GM23338 (cell line): ENCODE results near the gene CENPB. TPM values are rescaled to one million over a fixed set of nuclear protein-coding genes. Genes with fewer than 3 reads are reported as not detected.

ENCODE experiments used
- ATAC-seq: fragments of 200-7000 bp; cut with Tn5 transposase; 3 replicates; pipeline ENCODE4 v1.9.1; 2020
- DNase-seq: peaks from one replicate; pipeline ENCODE4 v3.0.0-alpha.2; 2015; ENCODE audit warnings: low spot score
- H2AFZ ChIP-seq: fragments of 200-600 bp; sonication (generic); 2 replicates; pipeline ENCODE4 v1.8.0; 2016; ENCODE audit warnings: antibody characterized with exemption, mild to moderate bottlenecking, moderate library complexity
- H3F3A ChIP-seq: fragments of 200-600 bp; sonication (generic); replicated peaks from 2 replicates; pipeline ENCODE4 v1.8.0; 2017; ENCODE audit warnings: antibody characterized with exemption, mixed run types, low read depth
- H3K27ac ChIP-seq: fragments of 200-600 bp; sonication (generic); 2 replicates; pipeline ENCODE4 v1.6.1; 2016; ENCODE audit warnings: low read depth
- H3K27me3 ChIP-seq: fragments of 200-600 bp; sonication (generic); 2 replicates; pipeline ENCODE4 v1.8.0; 2016; ENCODE audit warnings: mild to moderate bottlenecking, mixed run types, moderate library complexity; ENCODE audit not compliant: insufficient read depth
- H3K36me3 ChIP-seq: fragments of 200-600 bp; sonication (generic); 2 replicates; pipeline ENCODE4 v1.8.0; 2016; ENCODE audit warnings: mild to moderate bottlenecking; ENCODE audit not compliant: insufficient read depth
- H3K4me1 ChIP-seq: fragments of 200-600 bp; sonication (generic); 2 replicates; pipeline ENCODE4 v1.8.0; 2016; ENCODE audit warnings: mild to moderate bottlenecking, moderate library complexity; ENCODE audit not compliant: insufficient read depth
- H3K4me2 ChIP-seq: fragments of 200-600 bp; sonication (generic); 2 replicates; pipeline ENCODE4 v1.7.1; 2017; ENCODE audit warnings: mixed run types
- H3K4me3 ChIP-seq: fragments of 200-600 bp; sonication (generic); 2 replicates; pipeline ENCODE4 v1.6.1; 2016; ENCODE audit warnings: mixed run types
- H3K79me2 ChIP-seq: fragments of 200-600 bp; sonication (generic); replicated peaks from 2 replicates; pipeline ENCODE4 v1.8.0; 2017; ENCODE audit warnings: mild to moderate bottlenecking; ENCODE audit not compliant: insufficient read depth
- H3K9me2 ChIP-seq: fragments of 200-600 bp; sonication (generic); 2 replicates; pipeline ENCODE4 v1.8.0; 2017; ENCODE audit not compliant: insufficient read depth
- H4K20me1 ChIP-seq: fragments of 200-600 bp; sonication (generic); replicated peaks from 2 replicates; pipeline ENCODE4 v1.8.0; 2017; ENCODE audit warnings: mild to moderate bottlenecking; ENCODE audit not compliant: insufficient read depth
- H3K27ac Mint-ChIP-seq: 2 replicates; pipeline ENCODE4 v1.8.0; 2020; ENCODE audit warnings: inconsistent platforms, mild to moderate bottlenecking, moderate library complexity, mixed read lengths
- H3K27me3 Mint-ChIP-seq: 3 replicates; pipeline ENCODE4 v1.8.0; 2022; ENCODE audit warnings: low read depth, mild to moderate bottlenecking, moderate library complexity, mixed read lengths, inconsistent platforms; ENCODE audit not compliant: insufficient read depth, poor library complexity
- H3K36me3 Mint-ChIP-seq: 3 replicates; pipeline ENCODE4 v1.8.0; 2021; ENCODE audit warnings: low read depth, mild to moderate bottlenecking, inconsistent platforms, moderate library complexity, mixed read lengths
- H3K4me1 Mint-ChIP-seq: 3 replicates; pipeline ENCODE4 v1.8.0; 2020; ENCODE audit warnings: mild to moderate bottlenecking, inconsistent platforms, mixed read lengths
- H3K4me3 Mint-ChIP-seq: 3 replicates; pipeline ENCODE4 v1.8.0; 2021; ENCODE audit warnings: moderate library complexity, mild to moderate bottlenecking, inconsistent platforms, mixed read lengths
- H3K9me3 Mint-ChIP-seq: 3 replicates; pipeline ENCODE4 v1.8.0; 2020; ENCODE audit warnings: moderate library complexity, mild to moderate bottlenecking, inconsistent platforms, mixed read lengths
- CREB1 ChIP-seq: fragments of 250-450 bp; sonication (Bioruptor Pico); IDR thresholded peaks from 2 replicates; pipeline ENCODE4 v1.5.0; 2020; ENCODE audit warnings: low read depth, mild to moderate bottlenecking, moderate library complexity
- ETS1 ChIP-seq: IDR thresholded peaks from 2 replicates; pipeline ENCODE4 v1.6.1; 2016; ENCODE audit warnings: antibody characterized with exemption
- EZH2 ChIP-seq: fragments of 200-600 bp; sonication (generic); IDR thresholded peaks from one replicate; pipeline ENCODE4 v1.8.0; 2017; ENCODE audit warnings: antibody characterized with exemption, mild to moderate bottlenecking, low read depth; ENCODE audit not compliant: unreplicated experiment
- EZH2phosphoT487 ChIP-seq: fragments of 200-600 bp; sonication (generic); IDR thresholded peaks from one replicate; pipeline ENCODE4 v1.8.1; 2018; ENCODE audit warnings: antibody characterized with exemption; ENCODE audit not compliant: unreplicated experiment
- NANOG ChIP-seq: IDR thresholded peaks from 2 replicates; pipeline ENCODE4 v1.6.1; 2016; ENCODE audit warnings: antibody characterized with exemption, borderline replicate concordance
- POLR2AphosphoS5 ChIP-seq: IDR thresholded peaks from 2 replicates; pipeline ENCODE4 v1.6.1; 2016; ENCODE audit warnings: antibody characterized with exemption, low read depth
- REST ChIP-seq: IDR thresholded peaks from one replicate; pipeline ENCODE4 v1.6.1; 2018; ENCODE audit warnings: antibody characterized with exemption; ENCODE audit not compliant: unreplicated experiment
- STAT1 ChIP-seq: IDR thresholded peaks from one replicate; pipeline ENCODE4 v1.6.1; 2016; ENCODE audit warnings: antibody characterized with exemption; ENCODE audit not compliant: unreplicated experiment
- ZNF114 ChIP-seq: fragments of 250-450 bp; sonication (Bioruptor Pico); IDR thresholded peaks from 2 replicates; pipeline ENCODE4 v1.5.0; 2020; ENCODE audit warnings: mild to moderate bottlenecking, moderate library complexity
- polyA plus RNA-seq: library from polyadenylated mRNA; unstranded; fragments of >200 nt; fragmentation: Nextera tagmentation; extraction: Ambion mirVana; gene quantifications from 2 replicates; pipeline ENCODE4 v1.2.1, GENCODE V29; 2016
- total RNA-seq: library from RNA; depleted of rRNA; stranded (reverse); fragments of >200 nt; shearing (Covaris generic); gene quantifications from 2 replicates; pipeline ENCODE4 v1.2.3, GENCODE V29; 2014

Gene CENPB
- total and polyA plus RNA-seq, 2 experiments from 2014 or later = 10.8 to 52.1 TPM

- TF ChIP-seq EZH2phosphoT487 = no peak
- no peak for TF ChIP-seq REST
- TF ChIP-seq ETS1 = no peak
- no peak for TF ChIP-seq STAT1
- no peak for TF ChIP-seq EZH2
- no peak for TF ChIP-seq CREB1
- no peak for TF ChIP-seq NANOG
Measured at GRCh38 chr20:3767110-3767426, 19.5 kb downstream of the CENPB start (continued).

- Mint-ChIP-seq H3K36me3 (peaks cover 5% of the 10 kb centered on the region; the same call in 1 of the 3 replicates), H3K4me3 (peak overlapping the region; percentile 92), H3K4me1 (peaks cover 16% of the 10 kb centered on the region), H3K27me3 (peaks cover 13% of the 10 kb centered on the region), H3K9me3 (no peaks in the 10 kb centered on the region), H3K27ac (no peak overlapping the region)
- Histone ChIP-seq H3K4me1 (peaks cover 14% of the 10 kb centered on the region), H3K79me2 (peaks cover 23% of the 10 kb centered on the region), H4K20me1 (peaks cover 6% of the 10 kb centered on the region), H3K4me2 (peak overlapping the region; percentile 95), H3F3A (0 out of 2 replicates have a peak, but pooled peaks cover 4% of the 10 kb centered on the region), H3K36me3 (no peaks in the 10 kb centered on the region; the same call in none of the 2 replicates), H3K27me3 (no peaks in the 10 kb centered on the region), H2AFZ (no peak overlapping the region), H3K27ac (no peak overlapping the region), H3K4me3 (peak overlapping the region; percentile 95), H3K9me2 (no peaks in the 10 kb centered on the region)
- ATAC-seq (no peak), DNase-seq (no peak)
- no peak for TF ChIP-seq POLR2AphosphoS5
- TF ChIP-seq ZNF114 (CRISPR knock-in tag) = no peak
Measured at GRCh38 chr20:3766422-3767109, 20.0 kb downstream of the CENPB start.
